OCI-M1 (cell line): Measurements from ENCODE around the gene CEACAM19.
"Not testable (repeated sequence)": the region's sequence is repeated elsewhere in the genome, so short reads cannot be mapped to it uniquely, and the experiment has no call there.

Experiments
- DNase-seq: peaks from one replicate; lab custom pipeline; 2025; lab: John Stamatoyannopoulos, UW

CEACAM19 gene

GRCh38 chr19:44701228-44701627, 29.9 kb downstream of the CEACAM19 start:
- no peak for DNase-seq

DNA sequence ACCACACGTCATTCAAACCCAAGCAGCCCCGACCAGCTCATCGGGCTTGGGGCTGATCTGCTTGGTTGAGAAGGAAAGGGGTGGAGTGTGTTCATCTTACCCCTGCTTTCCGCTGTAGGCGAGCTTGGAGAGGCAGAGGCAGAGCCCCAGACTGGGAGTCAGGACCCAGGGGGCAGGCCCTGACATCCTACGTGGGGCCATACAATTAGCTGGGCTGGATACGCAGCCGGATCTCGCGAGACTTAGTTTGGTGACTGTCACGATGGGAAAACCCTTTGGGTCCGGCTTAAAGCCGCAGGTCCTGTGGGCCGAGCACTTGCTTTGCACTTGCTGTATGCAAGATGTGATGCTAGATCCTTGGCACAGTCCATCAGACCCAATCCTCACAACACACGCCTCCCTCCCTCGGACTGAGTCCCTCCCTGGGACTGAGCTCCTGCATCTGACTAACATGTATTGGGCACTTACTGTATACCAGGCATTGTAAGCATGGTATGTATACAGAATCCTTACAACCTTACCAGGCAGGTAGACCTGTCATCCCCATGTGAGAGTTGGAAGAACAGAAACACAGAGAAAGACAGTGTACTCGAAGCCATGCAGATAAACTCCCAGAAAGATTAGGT, 31.4 kb downstream of the CEACAM19 start:
- DNase-seq: peak; percentile 24

- DNase-seq: no peak
Measured at GRCh38 chr19:44703336-44704078, 32.2 kb downstream of the CEACAM19 start.

DNA sequence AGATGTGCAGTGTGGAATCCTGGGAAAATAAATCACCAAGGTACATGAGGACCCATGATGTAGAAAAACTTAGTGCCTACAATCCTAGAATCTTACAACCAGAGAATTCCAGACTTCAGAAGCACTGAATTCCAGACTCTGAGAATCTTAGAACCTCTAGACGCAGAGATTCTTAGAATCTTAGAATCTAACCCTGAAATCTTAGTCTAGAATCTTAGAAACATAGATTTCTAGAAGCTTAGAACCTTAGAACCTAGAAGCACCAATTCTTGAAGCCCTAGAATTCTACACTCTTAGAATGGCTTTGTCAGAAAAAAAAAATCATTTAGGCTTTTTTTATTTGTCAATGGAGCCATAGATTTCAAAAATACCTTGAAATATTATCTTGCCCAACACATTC, 33.7 kb downstream of the CEACAM19 start:
- no peak for DNase-seq

DNA sequence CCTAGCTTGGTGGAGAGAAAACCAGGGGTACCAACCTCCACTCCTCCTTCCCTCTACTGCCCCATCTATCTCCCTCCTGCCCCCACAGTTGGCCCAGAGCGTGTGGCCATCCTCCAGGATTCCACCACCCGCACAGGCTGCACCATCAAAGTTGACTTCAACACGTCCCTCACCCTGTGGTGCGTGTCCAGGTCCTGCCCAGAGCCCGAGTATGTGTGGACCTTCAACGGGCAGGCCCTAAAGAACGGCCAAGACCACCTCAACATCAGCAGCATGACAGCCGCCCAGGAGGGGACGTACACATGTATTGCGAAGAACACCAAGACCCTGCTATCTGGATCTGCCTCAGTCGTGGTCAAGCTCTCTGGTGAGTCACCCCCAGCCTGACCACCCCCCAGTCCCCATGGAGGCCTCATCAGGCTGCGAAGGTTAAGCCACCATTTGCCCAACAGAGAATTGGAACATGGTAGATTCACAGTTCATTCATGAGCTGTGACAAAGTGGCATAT, 34.3 kb downstream of the CEACAM19 start:
- DNase-seq: no peak

DNA sequence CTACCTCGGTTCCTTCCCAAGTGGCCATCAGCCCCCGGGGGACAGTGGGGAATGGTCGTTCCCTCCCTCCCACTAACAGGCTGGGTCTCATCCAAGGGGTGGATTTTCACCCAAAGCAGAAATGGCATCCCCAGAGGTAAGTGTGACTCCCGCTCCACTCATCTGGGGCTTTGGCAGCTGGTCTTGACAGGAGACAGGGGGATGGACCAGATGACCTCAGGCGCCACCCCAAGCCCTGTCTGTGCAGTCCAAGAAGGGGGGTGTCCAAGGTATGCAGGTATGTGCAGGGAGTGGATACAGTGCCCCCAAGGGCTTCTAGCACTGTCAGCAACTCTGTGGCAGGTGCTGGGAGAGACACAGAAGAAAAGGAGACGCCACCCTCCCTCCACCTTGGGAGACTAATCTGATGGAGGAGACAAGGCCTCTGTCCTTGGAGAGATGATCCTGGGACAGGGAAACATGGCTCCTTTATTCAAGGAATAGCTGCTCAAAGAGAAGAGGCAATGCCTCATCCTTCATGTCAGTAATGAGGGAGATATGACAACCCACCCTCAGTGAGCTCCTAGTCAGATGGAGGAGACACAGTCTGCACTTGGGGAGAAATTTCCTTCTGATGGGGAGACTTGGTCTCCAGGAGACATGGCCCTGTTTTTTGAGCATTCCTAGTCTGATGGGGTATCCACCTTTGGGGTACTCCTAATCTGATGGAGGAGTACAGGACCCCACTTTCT, 35.4 kb downstream of the CEACAM19 start:
- DNase-seq: no peak

- no peak for DNase-seq
Measured at GRCh38 chr19:44707794-44708193, 36.5 kb downstream of the CEACAM19 start.

- DNase-seq: no peak
Measured at GRCh38 chr19:44708940-44709339, 37.7 kb downstream of the CEACAM19 start.

DNA sequence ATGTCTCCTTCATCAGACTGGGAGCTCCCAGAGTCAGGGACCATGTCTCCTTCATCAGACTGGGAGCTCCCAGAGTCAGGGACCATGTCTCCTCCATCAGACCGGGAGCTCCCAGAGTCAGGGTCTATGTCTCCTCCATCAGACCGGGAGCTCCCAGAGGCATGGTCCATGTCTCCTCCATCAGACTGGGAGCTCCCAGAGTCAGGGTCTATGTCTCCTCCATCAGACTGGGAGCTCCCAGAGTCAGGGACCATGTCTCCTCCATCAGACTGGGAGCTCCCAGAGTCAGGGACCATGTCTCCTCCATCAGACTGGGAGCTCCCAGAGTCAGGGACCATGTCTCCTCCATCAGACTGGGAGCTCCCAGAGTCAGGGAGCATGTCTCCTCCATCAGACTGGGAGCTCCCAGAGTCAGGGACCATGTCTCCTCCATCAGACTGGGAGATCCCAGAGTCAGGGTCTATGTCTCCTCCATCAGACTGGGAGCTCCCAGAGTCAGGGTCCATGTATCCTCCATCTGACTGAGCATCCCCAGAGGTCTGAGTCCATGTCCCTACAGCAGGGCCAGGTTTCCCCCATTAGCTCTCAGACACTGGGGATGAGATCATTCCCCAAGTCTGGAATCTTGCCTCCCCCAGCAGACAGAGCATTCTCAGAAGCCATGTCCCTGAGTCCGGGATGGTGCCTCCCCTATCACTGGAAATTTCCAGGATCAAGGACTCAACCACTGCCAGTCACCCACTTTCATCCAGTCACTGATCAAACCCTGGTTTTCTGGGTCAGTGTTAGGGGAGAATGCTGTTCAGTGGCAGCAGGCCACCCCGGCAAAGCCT, 38.4 kb downstream of the CEACAM19 start:
- DNase-seq: not testable (repeated sequence)

GRCh38 chr19:44710483-44710882, 39.2 kb downstream of the CEACAM19 start:
- DNase-seq: no peak

DNA sequence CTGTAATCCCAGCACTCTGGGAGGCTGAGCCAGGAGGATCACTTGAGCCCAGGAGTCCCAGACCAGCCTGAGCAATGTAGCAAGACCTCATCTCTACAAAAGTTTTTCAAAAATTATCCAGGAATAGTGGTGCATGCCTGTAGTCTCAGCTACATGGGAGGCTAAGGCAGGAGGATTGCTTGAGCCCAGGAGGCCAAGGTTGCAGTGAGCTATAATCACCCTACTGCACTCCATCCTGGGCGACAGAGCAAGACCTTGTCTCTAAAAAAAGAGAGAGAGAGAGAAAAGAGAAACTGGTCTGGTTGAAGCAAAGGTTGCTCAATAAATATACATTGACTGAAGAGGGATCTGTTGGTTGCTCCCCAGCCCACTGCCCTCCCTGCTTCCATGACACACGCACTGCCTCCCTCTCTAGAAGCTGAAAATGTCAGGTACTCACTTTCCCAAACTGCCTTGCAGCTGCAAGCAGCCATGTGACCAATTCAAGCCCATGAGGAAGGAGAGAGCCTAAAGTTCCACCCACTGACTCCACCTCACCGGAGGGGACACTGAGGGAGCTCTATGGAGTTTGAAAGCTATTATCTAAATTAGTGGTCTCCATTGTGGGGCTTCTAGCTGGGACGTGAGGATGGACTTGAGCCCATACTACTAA, 41.7 kb downstream of the CEACAM19 start:
- DNase-seq: peak; percentile 54

- DNase-seq: no peak
Measured at GRCh38 chr19:44714597-44715169, 43.4 kb downstream of the CEACAM19 start.

GRCh38 chr19:44717603-44718002, 46.3 kb downstream of the CEACAM19 start:
- no peak for DNase-seq

- peak; percentile 24 for DNase-seq
Measured at GRCh38 chr19:44718441-44719261, 47.4 kb downstream of the CEACAM19 start.

- no peak for DNase-seq
Measured at GRCh38 chr19:44719262-44719701, 48.0 kb downstream of the CEACAM19 start.

- DNase-seq: not testable (repeated sequence)
Measured at GRCh38 chr19:44720396-44720795, 49.1 kb downstream of the CEACAM19 start.

DNA sequence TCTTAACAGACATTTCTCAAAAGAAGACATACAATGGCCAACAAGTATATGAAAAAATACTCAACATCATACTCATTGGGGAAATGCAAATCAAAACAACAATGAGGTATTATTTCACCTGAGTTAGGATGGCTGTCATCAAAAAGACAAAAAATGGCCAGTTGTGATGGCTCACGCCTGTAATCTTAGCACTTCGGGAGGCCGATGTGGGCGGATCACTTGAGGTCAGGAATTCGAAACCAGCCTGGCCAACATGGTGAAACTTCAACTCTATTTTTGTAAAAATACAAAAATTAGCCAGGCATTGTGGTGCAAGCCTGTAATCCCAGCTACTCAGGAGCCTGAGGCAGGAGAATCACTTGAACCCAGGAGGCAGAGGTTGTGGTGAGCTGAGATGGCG, 49.7 kb downstream of the CEACAM19 start:
- no peak for DNase-seq

DNA sequence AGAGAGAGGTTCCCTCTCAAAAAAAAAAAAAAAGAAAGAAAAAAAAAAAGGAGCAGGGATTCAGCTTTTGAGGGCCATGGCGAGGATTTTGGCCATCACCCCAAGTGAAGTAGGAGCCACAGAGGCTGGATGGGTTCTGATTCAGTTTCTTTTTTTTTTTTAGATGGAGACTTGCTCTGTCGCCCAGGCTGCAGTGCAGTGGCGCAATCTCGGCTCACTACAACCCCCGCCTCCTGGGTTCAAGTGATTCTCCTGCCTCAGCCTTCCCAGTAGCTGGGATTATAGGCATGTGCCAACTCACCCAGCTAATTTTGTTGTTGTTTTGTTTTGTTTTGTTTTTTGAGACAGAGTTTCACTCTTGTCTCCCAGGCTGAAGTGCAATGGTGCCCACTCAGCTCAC, 50.1 kb downstream of the CEACAM19 start:
- not testable (repeated sequence) for DNase-seq

- DNase-seq: peak; percentile 83
Measured at GRCh38 chr19:44722131-44723121, 51.1 kb downstream of the CEACAM19 start.
